HG03039 (cell line): ENCODE measurements around the gene DOHH.

Source experiments
- ATAC-seq: cut with Tn5 transposase; IDR thresholded peaks from one replicate; pipeline ENCODE4 v1.9.1; 2021; ENCODE audit warnings: mild to moderate bottlenecking, moderate library complexity; ENCODE audit not compliant: unreplicated experiment

The DOHH gene

DNA sequence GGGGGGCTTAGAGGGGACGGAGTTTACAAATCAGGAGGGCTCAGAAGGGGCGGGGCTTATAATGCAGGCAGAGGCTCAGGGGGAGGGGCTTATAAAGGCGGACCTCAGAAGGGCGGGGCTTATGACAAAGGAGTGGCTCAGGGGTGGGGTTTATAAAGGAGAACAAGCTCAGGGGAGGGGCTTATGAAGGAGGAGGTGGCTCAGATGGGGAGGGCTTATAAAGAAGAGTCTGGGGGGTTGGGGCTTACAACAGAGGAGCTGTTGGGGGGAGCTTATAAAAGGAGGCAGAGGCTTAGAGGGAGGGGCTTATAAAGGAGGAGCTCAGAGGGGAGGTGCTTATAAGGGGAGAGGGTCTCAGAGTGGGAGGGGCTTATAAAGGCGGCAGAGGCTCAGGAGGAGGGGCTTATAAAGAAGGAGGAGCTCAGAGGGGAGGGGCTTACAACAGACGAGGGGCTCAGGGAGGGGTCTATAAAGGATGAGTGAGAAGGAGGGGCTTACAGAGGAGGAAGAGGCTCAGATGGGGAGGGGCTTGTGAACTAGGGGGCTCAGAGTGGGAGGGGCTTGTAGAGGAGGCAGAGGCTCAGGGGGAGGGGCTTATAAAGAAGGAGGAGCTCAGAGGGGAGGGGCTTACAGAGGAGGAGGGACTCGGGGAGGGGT lies 21.2 kb downstream of the DOHH start:
- ATAC-seq, result no peak

DNA sequence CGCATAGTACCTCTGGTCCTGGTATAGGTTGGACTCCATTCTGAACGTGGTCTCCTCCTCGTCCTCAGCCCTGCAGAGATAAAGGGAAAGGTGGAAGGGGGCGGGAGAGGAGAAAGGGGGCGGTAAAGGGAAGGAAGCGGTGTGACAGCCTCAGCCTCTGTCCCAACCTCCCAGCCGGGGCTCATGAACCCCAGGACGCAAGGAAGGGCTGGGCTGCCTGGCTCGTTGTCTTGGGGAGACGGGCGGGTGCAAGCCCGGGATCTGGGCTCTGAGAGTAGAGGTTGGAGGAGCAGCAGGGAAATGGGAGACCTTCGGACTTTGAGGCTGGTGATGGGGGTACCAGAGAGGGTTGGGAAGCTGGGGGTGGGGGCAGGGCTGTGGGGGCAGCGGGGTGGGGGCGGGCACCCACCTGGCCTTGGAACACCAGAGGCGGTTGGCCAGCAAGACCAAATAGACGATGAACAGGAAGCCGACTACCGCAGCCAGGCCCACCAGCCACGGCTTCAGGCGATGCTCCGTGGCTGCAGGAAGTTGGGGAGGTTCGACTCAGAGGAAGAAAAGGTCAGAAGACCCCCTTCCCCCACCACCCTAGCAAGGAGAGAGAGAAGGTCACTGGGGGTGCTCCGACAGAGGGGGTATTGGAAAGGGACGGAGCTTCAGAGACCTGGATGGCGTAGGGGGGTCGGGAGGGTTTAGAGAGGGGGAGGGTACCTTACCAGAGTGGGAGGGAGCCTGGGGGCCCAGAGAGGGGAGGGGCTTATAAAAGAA lies 21.9 kb downstream of the DOHH start:
- ATAC-seq, result no peak

DNA sequence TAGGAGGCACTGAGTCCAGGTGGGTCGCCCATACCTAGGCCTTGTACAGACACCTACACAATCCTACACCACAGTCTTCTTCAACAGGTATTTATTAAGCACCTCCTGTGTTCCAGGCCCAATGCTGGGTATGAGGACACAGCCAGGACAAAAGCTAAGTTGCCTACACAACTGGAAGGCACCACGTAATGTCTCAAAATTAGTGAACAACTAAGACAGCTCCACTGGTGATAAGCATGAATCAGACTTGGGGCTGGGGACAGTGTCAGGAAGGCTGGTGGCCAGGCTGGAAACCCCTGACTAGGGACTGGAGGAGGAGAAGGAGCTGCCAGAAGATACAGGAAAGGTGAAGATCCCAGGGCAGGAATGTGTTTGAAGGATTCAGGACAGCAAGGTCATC lies 22.5 kb downstream of the DOHH start:
- ATAC-seq, result no peak

DNA sequence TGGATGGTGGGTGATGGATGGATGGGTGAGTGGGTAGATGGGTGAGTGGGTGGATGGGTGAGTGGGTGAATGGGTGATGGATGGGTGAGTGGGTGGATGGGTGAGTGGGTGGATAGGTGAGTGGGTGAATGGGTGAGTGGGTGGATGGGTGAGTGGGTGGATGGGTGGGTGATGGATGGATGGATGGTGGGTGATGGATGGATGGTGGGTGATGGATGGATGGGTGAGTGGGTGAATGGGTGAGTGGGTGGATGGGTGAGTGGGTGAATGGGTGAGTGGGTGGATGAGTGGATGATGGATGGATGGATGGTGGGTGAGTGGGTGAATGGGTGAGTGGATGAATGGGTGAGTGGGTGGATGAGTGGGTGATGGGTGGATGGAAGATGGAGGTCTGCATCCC lies 23.0 kb downstream of the DOHH start:
- ATAC-seq, result no peak

DNA sequence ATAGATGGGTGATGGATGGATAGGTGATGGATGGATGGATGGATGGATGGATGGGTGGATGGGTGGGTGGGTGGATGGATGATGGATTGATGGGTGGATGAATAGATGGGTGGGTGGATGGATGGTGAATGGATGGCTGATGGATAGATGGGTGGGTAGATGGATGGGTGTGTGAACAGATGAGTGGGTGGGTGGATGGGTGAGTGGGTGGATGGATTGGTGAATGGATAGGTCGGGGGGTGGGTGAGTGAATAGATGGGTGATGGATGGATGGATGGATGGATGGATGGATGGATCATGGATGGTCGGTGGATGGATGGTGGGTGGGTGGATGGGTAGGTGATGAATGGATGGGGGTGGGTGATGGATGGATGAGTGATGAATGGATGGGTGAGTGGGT lies 23.6 kb downstream of the DOHH start:
- ATAC-seq, result no peak

DNA sequence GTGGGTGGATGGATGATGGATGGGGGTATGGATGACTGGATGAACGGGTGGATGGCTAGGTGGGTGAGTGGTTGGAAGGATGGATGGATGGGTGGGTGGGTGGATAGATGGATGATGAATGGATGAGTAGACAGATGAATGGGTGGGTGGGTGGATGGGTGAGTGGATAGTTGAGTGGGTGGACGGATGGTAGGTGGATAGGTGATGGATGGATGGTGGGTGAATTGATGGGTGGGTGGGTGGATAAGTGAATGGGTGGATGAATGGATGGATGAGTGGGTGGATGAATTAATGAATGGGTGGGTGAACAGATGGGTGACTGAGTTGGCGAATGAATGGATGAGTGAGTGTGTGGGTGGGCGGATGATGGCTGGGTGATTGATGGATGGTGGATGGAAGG lies 25.0 kb downstream of the DOHH start:
- ATAC-seq, result no peak

DNA sequence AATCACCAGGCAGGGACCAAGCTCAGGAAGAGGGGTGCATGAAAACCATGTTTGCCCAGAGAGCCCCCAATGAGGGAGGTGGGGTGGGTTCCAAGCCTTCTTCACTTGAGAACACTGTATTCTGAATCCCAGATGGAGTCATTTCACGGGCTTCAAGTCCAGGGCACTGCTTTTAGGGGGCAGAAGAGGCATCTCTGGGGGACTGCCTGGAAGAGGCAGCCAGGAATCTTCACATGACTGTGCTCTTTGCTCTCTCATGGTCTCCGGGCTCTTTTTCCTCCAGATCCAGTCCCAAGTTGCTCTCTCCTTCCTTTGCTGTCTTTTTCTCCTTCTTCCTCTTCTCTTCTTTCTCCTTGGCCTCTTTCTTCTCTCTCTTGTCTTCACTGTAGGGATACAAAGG lies 25.9 kb downstream of the DOHH start:
- no peak for ATAC-seq

DNA sequence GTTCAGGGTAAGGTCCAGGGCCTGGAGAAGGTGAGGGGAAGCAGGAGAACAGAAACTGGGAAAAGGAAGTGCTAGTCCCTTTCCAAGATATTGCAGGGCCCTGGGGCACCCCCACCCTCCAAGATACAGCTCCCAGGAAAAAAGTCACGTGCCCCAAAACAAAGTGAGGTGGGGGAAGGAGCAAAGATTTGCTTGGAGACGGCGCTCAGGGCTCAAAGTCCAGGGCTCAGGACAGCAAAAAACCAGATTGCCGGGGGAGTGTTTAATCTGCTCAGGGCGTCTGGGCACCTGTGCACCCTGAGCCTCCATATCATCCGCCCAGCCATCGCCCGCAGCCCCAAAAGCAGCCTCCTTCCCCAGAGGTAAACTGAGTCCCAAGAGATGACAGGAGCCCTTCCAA lies 26.5 kb downstream of the DOHH start:
- ATAC-seq, result no peak

DNA sequence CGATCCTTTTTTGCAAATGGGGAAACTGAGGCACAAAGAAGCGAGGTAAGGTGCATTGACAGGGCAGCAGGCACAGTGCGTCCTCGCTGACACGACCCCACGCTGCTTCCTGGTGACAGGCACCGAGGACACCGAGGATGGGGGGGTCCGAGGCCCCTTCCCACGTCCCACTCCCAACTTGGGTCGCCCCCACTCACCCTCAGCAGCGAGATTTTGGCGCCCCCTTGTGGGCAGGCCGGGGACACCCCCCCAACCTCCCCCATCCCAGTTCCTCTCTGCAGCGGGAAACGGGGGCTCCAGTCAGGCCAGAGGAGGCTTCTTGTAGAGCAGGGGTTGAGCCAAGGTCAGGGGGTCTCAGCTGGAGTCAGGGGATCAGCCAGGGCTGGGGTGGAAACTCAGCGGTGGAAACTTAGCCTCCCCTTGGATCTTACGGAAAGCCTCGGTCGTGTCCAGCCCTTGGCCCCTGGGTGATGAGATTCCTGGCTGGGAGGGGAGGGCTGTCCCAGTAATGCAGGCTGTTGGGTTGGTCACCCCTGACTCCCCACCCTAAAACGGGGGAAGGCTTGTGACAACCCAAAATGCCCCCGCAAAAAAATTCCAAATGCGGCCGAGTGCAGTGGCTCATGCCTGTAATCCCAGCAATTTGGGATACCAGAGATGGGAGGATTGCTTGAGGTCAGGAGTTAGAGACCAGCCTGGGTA lies 28.4 kb downstream of the DOHH start:
- no peak for ATAC-seq

DNA sequence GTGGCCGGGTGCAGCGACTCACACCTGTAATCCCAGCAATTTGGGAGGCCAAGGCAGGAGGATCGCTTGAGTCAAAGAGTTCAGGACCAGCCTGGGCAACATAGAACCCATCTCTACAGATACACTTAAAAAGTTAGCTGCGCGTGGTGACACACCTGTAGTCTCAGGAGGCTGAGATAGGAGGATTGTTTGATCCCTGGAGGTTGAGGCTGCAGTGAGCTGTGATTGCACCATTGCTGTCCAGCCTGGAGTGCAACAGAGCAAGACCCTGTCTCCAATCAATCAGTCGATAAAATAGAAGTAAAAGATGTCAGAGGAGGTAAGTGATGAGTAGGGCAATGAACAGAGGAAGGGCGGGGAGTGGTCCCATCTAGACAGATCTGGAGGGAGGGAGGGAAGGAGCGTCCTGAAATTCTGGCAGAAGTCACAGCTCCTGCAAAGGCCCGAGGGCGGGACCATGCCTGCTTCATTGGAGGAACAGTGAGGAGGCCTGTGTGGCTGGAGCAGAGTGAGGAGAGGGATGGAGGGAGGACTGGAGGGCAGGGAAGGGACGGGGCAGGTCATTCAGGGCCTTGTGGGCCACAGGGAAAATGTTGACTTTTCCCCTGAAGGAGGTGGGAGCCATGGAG lies 29.9 kb downstream of the DOHH start:
- no peak for ATAC-seq

DNA sequence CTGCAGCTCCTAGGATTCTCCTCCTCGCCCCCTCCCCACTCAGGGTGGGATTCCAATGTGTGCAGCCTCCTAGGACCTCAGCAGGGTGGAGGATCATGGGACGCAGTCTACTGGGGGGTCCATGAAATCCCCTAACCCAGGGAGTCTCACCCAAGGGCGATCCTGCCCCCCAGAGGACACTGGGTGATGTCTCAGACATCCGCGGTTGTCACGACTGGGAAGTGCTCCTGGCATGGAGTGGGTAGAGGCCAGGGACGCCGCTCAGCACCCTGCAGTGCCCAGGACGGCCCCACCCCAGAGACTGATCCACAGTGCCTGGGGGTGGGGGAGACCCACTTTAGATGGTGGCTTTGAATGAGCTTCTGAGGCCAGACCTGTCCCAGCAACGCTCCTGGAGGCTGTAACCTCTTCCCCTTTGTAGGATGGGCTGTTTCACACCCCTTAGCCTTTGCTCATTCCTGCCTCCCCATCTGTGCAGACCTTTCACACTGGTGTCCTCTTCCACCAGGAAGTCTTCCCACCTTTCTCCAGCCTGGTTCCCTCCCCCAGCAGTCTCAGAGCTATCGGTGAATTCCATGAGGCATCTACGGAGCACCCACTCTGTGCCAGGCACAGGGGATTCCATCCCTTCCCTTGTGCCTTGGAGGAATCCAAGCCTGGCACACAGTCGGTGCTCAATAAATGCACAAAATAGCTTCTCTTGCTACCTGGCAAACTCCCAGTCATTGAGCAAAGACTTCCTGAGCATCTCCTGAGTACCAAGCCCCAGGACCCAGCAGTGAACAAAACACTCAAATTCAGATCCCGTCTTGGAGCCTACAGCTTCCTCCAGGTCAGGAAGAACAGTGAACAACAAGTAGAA lies 30.6 kb downstream of the DOHH start:
- ATAC-seq, result no peak

DNA sequence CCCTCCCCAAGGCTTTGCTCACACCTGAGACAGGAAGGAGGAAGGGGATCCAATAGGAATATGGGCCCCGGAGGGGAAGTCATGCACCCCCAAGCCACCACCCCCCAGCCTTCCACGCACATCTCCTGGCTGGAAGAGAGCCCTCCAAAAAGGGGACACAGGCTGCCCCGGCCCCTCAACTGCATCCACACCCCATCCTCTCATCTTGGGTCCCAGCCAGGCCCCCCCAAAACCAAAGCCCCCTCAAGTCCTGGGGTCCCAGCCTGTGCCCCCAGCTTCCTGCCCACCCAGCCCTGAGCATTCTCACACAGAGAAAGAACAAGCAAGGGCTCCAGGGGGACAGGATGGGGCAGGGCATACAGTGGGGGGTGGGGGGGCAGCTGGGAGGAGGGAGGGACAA lies 32.3 kb downstream of the DOHH start:
- no peak for ATAC-seq

DNA sequence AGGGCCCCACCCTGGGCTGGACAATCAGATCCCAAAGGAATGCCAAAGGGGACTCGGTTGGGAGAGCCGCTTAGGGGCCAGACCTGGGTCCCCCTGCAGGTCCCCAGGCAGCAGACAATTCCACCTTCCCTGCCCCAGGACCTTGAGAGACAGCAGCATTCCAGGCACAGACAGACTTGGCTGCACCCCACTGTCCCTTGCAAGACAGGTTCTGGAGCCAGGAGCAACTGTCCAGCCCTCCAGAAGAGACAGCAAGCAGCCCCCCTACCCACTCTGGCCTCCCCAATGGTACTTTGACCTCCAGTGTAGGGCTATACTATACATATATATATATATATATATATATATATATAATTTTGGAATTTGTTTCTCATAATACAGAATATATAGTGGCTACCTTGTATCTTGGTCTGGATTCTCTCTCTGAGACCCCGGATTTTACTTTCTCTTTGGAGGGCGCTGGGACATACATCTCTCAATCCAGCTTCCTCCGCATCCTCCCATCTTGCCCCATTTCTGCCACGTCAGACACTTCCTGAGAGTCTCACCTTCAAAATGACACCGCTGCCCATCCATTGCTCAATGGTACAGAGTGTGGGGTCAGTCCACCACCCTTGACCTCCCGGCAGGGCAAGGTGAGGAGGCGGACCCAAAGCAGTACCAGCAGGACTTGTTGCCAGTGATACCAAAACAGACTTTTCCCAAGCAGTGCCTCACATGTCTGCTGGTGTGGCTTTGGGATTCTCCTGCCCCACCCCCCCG lies 32.9 kb downstream of the DOHH start:
- ATAC-seq, result no peak

DNA sequence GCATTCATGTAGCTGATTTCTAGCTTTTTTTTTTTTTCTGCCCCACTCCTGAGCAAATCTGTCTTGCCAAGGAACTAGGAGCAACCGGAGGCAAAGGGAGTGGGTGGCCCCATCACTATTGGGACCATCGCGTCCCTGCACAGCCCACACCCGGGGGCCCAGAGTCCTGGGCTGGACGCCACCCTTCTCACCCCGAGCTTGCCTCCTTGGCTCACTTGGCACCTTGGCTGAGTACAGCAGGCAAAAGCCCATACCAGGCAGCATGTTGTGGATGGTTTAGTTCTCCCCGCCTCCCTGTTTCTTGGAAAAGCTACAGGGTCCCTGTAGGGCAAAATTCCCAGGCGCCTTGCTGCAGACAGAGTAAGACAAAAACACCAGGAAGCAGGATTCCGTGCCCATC lies 33.8 kb downstream of the DOHH start:
- no peak for ATAC-seq

DNA sequence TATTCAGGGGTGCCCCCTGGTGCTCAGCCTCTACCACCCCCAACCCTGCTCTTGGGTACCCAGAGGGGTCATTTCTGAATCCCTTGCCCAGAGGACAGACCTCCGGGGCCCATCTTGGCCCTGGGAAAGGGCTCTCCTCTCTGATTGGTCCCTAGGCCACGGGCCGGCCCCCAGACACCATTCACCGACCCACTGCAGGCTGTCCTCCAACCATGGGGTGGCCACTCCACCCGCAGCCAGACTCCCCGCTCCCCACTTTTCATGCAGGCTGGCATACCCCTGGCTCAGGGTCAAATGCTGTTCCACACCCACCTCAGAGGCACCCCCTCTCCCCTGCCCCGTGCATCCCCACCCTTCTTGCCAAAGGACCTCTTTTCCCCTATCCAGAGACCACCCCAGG lies 34.9 kb downstream of the DOHH start:
- ATAC-seq, result no peak

DNA sequence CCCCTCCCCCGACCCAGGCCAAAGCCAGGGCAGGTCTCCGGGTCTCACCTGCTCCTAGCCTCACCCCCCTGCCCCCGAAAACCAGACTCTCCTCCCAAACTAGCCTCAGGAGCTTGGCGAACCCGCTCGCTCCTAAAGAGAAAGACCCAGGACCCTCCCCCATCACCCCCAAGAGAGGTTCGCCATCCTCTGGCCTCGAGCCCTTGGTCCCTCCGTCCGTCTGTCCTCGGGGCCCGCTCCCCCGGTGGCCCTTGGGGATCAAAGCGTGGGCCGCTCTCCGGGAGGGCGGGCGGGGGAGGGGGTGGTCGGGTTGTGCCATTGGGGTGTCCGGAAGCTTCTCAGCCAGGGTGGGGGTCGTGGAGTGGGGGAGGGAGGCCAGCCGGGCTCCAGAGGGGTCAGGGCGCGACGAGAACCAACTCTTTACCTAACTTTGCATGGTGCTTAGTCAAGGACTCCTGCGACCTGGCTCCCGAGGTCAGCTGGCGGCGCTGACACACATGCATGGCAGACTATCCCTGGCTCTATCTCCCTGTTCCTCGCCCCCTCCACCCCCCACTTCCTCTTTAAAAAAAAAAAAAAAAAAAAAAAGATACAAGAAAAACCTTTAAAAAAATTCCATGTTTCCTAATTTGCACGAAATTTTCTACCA lies 35.8 kb downstream of the DOHH start:
- ATAC-seq, result no peak

DNA sequence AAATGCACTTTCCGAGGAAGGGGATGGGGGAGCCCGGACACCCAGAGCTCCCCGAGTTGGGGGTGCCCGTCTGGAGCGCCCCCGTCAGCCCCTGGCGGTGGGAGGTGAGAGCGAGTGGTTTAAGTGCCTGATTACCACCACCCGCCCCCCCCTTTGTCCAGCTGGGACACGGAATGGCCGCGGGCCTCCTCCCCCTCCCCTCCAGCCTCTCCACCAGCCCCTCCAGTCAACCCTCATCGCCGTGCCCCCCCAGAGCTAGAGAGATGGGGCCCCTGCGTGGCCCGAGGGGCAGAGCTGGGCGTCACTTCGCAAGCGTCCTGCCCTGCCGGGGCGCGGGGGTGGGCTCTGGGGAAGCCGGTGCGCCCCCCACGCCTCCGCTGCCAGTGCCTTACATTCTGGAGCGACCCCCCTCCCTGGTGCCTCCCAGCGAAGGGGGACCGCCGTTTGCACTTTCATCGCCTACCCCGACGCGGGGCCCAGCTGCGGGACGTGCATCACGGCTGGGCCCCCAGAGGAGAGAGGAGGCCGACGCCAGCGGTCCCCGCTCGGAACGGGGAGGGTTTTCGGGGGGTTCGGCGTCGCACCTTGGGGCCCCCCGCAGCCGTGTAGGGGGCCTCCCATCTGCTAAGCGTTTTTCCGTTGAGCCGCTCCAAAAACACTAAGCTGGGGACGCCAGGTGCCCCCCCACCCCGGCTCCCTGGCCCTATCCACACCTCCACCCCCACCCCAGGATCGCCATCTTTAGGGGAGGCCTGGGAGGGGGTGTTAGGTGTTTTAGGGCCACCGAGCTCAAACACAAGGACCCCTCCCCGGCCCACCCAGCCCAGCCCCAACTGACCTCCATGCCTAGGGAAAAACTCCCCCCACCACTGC lies 36.5 kb downstream of the DOHH start:
- ATAC-seq, result no peak

DNA sequence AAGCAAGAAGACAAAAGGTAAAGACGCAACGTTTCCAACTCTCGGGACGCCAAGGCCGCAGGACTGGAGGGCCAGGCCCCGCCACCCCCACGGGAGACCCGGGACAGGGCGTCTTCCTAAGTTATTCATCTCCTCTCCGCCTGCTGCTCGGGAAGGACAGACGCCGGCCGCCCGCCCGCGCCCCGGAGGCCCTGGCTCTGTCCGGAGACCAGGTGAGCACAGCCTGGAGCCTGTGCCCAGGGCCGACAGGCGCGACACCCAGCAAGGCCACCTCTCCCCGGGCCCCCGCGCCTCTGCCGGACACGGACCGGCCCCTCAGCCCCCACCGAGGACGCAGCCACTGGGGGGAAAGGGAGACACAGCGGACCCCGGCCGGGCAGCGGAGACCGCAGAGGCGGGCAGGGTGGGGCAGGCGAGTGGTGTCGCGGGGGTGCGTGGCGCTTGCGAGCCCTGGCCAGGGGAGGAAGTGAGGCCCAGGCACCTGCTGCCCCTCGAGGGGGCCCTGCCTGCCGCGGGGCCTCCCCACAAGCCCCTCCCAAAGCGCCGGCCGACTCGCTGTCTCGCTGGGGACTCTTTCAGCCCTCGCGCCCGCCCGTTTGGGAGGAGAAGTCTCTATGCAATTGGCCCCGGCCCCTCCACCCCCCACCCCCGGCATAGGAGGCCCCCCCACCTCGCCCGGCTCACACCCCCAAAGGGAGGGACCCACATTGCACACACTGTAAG lies 37.3 kb downstream of the DOHH start:
- ATAC-seq, result no peak
